HepG2 (cell line): ENCODE measurements around the gene AKT3. TPM values are rescaled to one million over a fixed set of nuclear protein-coding genes. Genes with fewer than 3 reads are reported as not detected.

Source experiments
- HDAC2 ChIP-seq: sonication (generic); formaldehyde crosslinking; IDR thresholded peaks from 2 replicates; pipeline ENCODE4 v1.4.0; 2020; ENCODE audit warnings: missing genetic modification reagents
- KAT8 ChIP-seq: IDR thresholded peaks from 2 replicates; pipeline ENCODE4 v1.6.1; 2016; ENCODE audit warnings: missing genetic modification reagents, missing compliant biosample characterization
- ZBTB4 ChIP-seq: sonication (generic); formaldehyde crosslinking; IDR thresholded peaks from 2 replicates; pipeline ENCODE4 v1.4.0; 2020; ENCODE audit warnings: missing genetic modification reagents, mild to moderate bottlenecking, borderline replicate concordance
- ZNF496 ChIP-seq: sonication (generic); formaldehyde crosslinking; IDR thresholded peaks from 2 replicates; pipeline ENCODE4 v1.8.1; 2023; ENCODE audit warnings: mild to moderate bottlenecking, moderate library complexity, missing genetic modification reagents; ENCODE audit not compliant: insufficient replicate concordance
- polyA plus RNA-seq, 8 experiments: library from polyadenylated mRNA; depleted of rRNA in 3 of 8; stranded (reverse) in 7 of 8; unstranded in 1 of 8; fragments of >200 nt; fragmentation: Illumina TruSeq in 4 of 8; extraction: Trizol in 4 of 8; gene quantifications; 2 replicates each; pipeline versions ENCODE4 v1.2.1 to v1.2.3, GENCODE V29; 2011 to 2016; ENCODE audit warnings: low read depth in 4 of 8, missing spikeins in 1 of 8, mixed read lengths in 1 of 8; ENCODE audit not compliant: insufficient read depth in 1 of 8
- total RNA-seq, 5 experiments: library from RNA; depleted of rRNA; stranded (reverse); fragments of >200 nt; fragmentation: Illumina TruSeq; extraction: Trizol; gene quantifications; 2 replicates each; pipeline ENCODE4 v1.2.3, GENCODE V29; 2016; ENCODE audit warnings: low read depth in 1 of 5
- TF ChIP-seq, protein P1 (sequence below), 2 experiments: sonication (generic) in 1 of 2; formaldehyde crosslinking in 1 of 2; IDR thresholded peaks; 2 replicates each; pipeline versions ENCODE4 v1.4.0 to v1.6.1; 2016 to 2020; ENCODE audit warnings: borderline replicate concordance in 1 of 2, low read depth in 1 of 2, mild to moderate bottlenecking in 1 of 2, missing genetic modification reagents in 1 of 2

AKT3 gene
- total and polyA plus RNA-seq, 2 of the 13 experiments (the other 11 are each of a cell fraction or from before 2014, with no cell fraction given): 0.07 TPM

GRCh38 chr1:243723458-243724043, 126.5 kb downstream of the AKT3 start (continued):
- TF ChIP-seq, protein P1, sequence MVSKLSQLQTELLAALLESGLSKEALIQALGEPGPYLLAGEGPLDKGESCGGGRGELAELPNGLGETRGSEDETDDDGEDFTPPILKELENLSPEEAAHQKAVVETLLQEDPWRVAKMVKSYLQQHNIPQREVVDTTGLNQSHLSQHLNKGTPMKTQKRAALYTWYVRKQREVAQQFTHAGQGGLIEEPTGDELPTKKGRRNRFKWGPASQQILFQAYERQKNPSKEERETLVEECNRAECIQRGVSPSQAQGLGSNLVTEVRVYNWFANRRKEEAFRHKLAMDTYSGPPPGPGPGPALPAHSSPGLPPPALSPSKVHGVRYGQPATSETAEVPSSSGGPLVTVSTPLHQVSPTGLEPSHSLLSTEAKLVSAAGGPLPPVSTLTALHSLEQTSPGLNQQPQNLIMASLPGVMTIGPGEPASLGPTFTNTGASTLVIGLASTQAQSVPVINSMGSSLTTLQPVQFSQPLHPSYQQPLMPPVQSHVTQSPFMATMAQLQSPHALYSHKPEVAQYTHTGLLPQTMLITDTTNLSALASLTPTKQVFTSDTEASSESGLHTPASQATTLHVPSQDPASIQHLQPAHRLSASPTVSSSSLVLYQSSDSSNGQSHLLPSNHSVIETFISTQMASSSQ (IDR thresholded peaks at IDR 0.05; ENCODE audit: low read depth): no peak
- TF ChIP-seq, protein P1 (CRISPR knock-in tag; IDR thresholded peaks at IDR 0.05; ENCODE audit: borderline replicate concordance): no peak
- TF ChIP-seq HDAC2 (CRISPR knock-in tag) (no peak), ZNF496 (CRISPR knock-in tag) (no peak), KAT8 (no peak), ZBTB4 (CRISPR knock-in tag) (no peak)
- TF ChIP-seq, all 625 proteins: peak for 0
